ENCODE results near the gene BEST2. TPM values are rescaled to one million over a fixed set of nuclear protein-coding genes. Genes with fewer than 3 reads are reported as not detected.
A peak's percentile ranks its signal among the peaks of the same experiment; 100 is the strongest.

BEST2 gene
- total RNA-seq, 1 experiment from 2014 or later: not detected

DNA sequence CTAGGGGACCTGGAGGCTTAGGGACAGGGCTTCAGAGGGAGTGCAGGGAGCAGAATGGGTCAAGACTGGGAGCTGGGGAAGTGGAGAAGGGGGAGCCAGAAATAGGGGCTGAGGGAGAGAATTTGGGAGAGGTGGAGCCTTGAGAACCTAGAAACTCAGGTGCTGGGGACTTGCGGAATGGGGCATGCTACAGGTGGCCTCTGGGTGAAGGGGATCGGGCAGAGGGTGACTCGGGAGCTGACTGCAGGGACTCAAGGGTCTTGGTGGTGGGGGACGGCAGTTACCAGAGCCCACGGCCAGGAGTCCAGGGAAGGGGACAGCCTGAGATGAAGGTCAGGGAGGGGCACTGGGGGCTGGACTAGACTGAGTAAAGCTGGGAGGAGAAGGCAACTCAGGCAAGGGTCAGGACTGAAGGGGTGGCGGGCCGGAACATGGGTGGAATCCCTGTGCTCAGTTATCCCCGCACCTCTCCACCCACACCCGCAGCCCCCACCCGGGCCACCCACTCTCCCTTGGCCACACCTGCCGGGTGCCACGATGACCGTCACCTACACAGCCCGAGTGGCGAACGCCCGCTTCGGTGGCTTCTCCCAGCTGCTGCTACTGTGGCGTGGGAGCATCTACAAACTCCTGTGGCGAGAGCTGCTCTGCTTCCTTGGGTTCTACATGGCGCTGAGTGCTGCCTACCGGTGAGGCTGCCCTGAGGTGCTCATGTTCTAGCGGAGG, 628 bp downstream of the BEST2 start:
- Histone ChIP-seq H3K4me1 (ENCODE audit: low read length) (no peaks in the 10 kb centered on the region), H4K20me1 (ENCODE audit: insufficient read depth, low read depth, low read length) (no peaks in the 10 kb centered on the region), H3K9ac (ENCODE audit: low read length) (no peak overlapping the region), H3K36me3 (ENCODE audit: insufficient read depth, low read length) (no peaks in the 10 kb centered on the region), H3K27ac (ENCODE audit: low read length) (no peak overlapping the region), H3K79me2 (ENCODE audit: low read length) (no peaks in the 10 kb centered on the region), H3K9me3 (ENCODE audit: low read length) (no peaks in the 10 kb centered on the region), H3K9me2 (replicated peaks; ENCODE audit: insufficient read depth, low read length) (no peaks in the 10 kb centered on the region), H2AFZ (ENCODE audit: low read length) (no peak overlapping the region), H3K27me3 (ENCODE audit: low read length) (no peaks in the 10 kb centered on the region), H3K4me3 (ENCODE audit: low read length) (no peak overlapping the region), H3K4me2 (ENCODE audit: low read depth, low read length, poor library complexity, severe bottlenecking) (no peak overlapping the region)
- no peak for DNase-seq

DNA sequence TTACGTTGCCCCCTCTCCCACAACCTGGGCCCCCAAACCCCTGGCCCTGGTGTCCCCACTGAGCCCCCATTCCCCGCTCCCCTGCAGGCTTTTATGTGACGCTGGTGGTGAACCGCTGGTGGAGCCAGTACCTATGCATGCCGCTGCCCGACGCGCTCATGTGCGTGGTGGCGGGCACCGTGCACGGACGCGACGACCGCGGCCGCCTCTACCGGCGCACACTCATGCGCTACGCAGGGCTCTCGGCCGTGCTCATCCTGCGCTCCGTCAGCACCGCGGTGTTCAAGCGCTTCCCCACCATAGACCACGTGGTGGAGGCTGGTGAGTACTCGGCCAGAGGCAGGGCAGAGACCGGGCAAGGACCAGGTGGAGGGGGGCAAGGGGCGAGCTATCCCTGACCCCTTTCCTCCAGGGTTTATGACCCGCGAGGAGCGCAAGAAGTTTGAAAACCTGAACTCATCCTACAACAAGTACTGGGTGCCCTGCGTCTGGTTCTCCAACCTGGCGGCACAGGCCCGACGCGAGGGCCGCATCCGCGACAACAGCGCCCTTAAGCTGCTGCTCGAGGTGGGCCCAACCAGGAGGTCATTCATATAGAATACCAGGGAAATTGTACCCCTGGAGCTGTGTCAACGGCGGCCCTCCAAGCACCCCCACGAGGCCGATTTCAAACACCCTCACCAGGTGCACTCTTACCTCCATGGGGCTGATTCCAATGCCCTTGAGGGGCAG, 3.0 kb downstream of the BEST2 start:
- Histone ChIP-seq H4K20me1 (ENCODE audit: insufficient read depth, low read depth, low read length) (no peaks in the 10 kb centered on the region), H3K9ac (ENCODE audit: low read length) (no peak overlapping the region), H3K27ac (ENCODE audit: low read length) (no peak overlapping the region), H3K36me3 (ENCODE audit: insufficient read depth, low read length) (no peaks in the 10 kb centered on the region), H3K79me2 (ENCODE audit: low read length) (no peaks in the 10 kb centered on the region), H2AFZ (ENCODE audit: low read length) (no peak overlapping the region), H3K4me2 (ENCODE audit: low read depth, low read length, poor library complexity, severe bottlenecking) (no peak overlapping the region), H3K27me3 (ENCODE audit: low read length) (no peaks in the 10 kb centered on the region), H3K9me3 (ENCODE audit: low read length) (no peaks in the 10 kb centered on the region), H3K9me2 (replicated peaks; ENCODE audit: insufficient read depth, low read length) (no peaks in the 10 kb centered on the region), H3K4me1 (ENCODE audit: low read length) (peaks cover 4% of the 10 kb centered on the region; the same call in 1 of the 2 replicates), H3K4me3 (ENCODE audit: low read length) (no peak overlapping the region)
- DNase-seq: no peak

DNA sequence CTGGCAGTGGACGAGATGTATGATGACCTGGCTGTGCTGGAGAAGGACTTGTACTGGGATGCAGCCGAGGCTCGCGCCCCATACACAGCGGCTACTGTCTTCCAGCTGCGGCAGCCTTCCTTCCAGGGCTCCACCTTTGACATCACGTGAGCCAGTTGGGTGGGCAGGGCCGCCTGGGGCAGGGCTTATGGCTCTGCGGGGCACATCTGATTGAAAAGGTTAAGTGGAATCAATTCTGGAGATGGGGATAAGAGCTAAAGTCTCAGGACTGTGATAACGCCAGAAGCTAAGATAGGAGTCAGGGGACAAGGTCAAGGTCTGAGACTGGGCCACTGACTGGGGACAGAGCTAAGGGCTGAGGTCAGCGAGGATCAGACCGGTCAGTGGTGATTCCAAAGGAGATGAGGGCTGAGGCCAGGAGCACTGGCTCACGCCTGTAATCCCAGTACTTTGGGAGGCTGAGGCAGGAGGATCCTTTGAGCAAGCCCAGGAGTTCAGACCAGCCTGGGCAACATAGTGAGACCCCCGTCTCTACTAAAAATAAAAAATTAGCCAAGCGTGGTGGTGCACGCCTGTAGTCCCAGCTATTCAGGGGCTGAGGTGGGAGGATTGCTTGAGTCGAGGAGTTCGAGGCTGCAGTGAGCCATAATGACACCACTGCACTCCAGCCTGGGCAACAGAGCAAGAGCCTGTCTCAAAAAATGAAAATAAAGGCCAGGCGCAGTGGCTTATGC, 4.7 kb downstream of the BEST2 start:
- Histone ChIP-seq H3K9me3 (ENCODE audit: low read length) (no peaks in the 10 kb centered on the region), H2AFZ (ENCODE audit: low read length) (no peak overlapping the region), H3K4me3 (ENCODE audit: low read length) (no peak overlapping the region), H3K4me2 (ENCODE audit: low read depth, low read length, poor library complexity, severe bottlenecking) (no peak overlapping the region), H3K36me3 (ENCODE audit: insufficient read depth, low read length) (no peaks in the 10 kb centered on the region), H3K4me1 (ENCODE audit: low read length) (peaks cover 4% of the 10 kb centered on the region; the same call in 1 of the 2 replicates), H3K79me2 (ENCODE audit: low read length) (no peaks in the 10 kb centered on the region), H4K20me1 (ENCODE audit: insufficient read depth, low read depth, low read length) (no peaks in the 10 kb centered on the region), H3K27ac (ENCODE audit: low read length) (no peak overlapping the region), H3K9ac (ENCODE audit: low read length) (no peak overlapping the region), H3K9me2 (replicated peaks; ENCODE audit: insufficient read depth, low read length) (no peaks in the 10 kb centered on the region), H3K27me3 (ENCODE audit: low read length) (no peaks in the 10 kb centered on the region)
- no peak for DNase-seq

DNA sequence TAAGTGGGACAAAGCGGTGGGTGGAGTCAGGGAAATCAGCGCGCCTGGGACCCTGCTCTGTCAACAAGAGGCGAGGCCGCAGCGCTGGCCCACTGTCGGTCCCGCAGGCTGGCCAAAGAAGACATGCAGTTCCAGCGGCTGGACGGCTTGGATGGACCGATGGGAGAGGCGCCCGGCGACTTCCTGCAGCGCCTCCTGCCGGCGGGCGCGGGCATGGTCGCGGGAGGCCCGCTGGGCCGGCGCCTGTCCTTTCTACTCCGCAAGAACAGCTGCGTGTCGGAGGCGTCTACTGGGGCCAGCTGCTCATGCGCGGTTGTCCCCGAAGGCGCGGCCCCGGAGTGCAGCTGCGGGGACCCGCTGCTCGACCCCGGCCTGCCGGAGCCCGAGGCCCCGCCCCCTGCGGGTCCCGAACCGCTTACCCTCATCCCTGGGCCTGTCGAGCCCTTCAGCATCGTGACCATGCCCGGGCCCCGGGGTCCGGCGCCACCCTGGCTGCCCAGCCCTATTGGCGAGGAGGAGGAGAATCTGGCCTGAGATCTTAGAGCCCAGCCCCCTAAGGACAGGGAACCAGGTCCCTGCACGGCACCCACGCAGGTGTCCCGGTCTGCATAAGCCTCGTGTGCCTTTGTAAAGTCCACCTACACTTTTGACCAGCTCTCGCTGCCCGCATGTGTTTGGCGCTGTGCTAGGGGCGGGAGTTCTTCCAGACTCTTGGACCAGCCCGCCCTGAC, 6.1 kb downstream of the BEST2 start:
- peak overlapping the region; percentile 47; the same call in 1 of the 2 replicates for H3K4me3 ChIP-seq (ENCODE audit: low read length)
- peak overlapping the region; percentile 40 for H3K9ac ChIP-seq (ENCODE audit: low read length)

DNA sequence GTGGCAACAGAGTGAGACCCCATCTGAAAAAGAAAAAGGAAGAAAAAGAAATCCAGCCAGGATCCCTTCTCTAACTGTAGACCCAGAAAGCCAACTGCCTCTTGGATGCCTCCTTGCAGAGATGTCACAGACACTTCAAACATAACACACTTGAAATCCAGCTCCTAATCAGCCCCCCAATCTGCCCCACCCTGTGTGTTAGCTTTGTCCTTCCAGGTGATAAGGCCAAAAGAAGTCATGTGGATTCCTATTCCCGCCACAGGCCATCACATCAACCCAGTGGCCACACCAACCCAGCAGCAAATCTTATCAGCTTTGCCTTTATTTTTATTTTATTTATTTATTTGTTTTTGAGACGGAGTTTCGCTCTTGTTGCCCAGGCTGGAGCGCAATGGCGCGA, 8.1 kb downstream of the BEST2 start:
- peaks cover 4% of the 10 kb centered on the region; the same call in 1 of the 2 replicates for H3K4me1 ChIP-seq (ENCODE audit: low read length)
- no peak overlapping the region for H3K4me2 ChIP-seq (ENCODE audit: low read depth, low read length, poor library complexity, severe bottlenecking)
- H3K9me2 ChIP-seq (replicated peaks; ENCODE audit: insufficient read depth, low read length): no peaks in the 10 kb centered on the region
- DNase-seq: no peak
- no peaks in the 10 kb centered on the region for H4K20me1 ChIP-seq (ENCODE audit: insufficient read depth, low read depth, low read length)
- no peak overlapping the region for H3K9ac ChIP-seq (ENCODE audit: low read length)
- H2AFZ ChIP-seq (ENCODE audit: low read length): no peak overlapping the region
- no peak overlapping the region for H3K27ac ChIP-seq (ENCODE audit: low read length)
- no peaks in the 10 kb centered on the region for H3K27me3 ChIP-seq (ENCODE audit: low read length)
- peaks cover 5% of the 10 kb centered on the region; the same call in 1 of the 2 replicates for H3K36me3 ChIP-seq (ENCODE audit: insufficient read depth, low read length)
- no peak overlapping the region for H3K4me3 ChIP-seq (ENCODE audit: low read length)
- H3K79me2 ChIP-seq (ENCODE audit: low read length): no peaks in the 10 kb centered on the region
- no peaks in the 10 kb centered on the region for H3K9me3 ChIP-seq (ENCODE audit: low read length)

More for the DNA sequence above, 6.1 kb downstream of the BEST2 start:
- Histone ChIP-seq H4K20me1 (ENCODE audit: insufficient read depth, low read depth, low read length) (no peaks in the 10 kb centered on the region), H3K79me2 (ENCODE audit: low read length) (no peaks in the 10 kb centered on the region), H3K4me1 (ENCODE audit: low read length) (peaks cover 4% of the 10 kb centered on the region; the same call in 1 of the 2 replicates), H3K36me3 (ENCODE audit: insufficient read depth, low read length) (no peaks in the 10 kb centered on the region), H3K9me3 (ENCODE audit: low read length) (no peaks in the 10 kb centered on the region), H2AFZ (ENCODE audit: low read length) (0 out of 2 replicates have a peak overlapping the region, but pooled peaks have one; percentile 46), H3K9me2 (replicated peaks; ENCODE audit: insufficient read depth, low read length) (no peaks in the 10 kb centered on the region), H3K4me2 (ENCODE audit: low read depth, low read length, poor library complexity, severe bottlenecking) (peak overlapping the region; percentile 52), H3K27me3 (ENCODE audit: low read length) (no peaks in the 10 kb centered on the region), H3K27ac (ENCODE audit: low read length) (no peak overlapping the region)
- DNase-seq: peak; percentile 85

DNA sequence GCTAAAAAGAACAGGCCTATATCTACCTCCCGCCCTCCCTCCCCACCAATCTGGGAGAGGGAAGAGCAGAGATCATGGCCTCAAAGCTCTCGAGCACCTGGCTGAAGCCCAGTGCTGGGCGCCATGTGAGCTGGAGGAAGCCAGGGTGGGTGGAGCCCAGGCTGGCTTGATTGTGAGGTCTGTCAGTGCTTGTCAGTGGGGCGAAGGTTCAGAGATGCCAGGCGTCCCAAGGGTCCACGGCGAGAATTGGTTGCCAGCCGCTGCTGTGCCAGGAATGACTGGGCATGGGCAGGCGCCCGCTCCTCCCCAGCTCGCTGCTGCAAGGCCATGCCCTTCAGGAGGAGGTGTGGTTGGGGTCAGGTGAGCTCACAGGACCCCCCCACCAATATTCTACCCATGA, 11.5 kb downstream of the BEST2 start:
- Histone ChIP-seq H3K9me2 (replicated peaks; ENCODE audit: insufficient read depth, low read length) (no peaks in the 10 kb centered on the region), H3K4me2 (ENCODE audit: low read depth, low read length, poor library complexity, severe bottlenecking) (no peak overlapping the region), H3K9ac (ENCODE audit: low read length) (no peak overlapping the region), H2AFZ (ENCODE audit: low read length) (no peak overlapping the region), H3K27ac (ENCODE audit: low read length) (no peak overlapping the region), H3K4me3 (ENCODE audit: low read length) (no peak overlapping the region), H3K4me1 (ENCODE audit: low read length) (no peaks in the 10 kb centered on the region; the same call in 1 of the 2 replicates), H3K79me2 (ENCODE audit: low read length) (no peaks in the 10 kb centered on the region), H3K36me3 (ENCODE audit: insufficient read depth, low read length) (peaks cover 5% of the 10 kb centered on the region; the same call in 1 of the 2 replicates), H4K20me1 (ENCODE audit: insufficient read depth, low read depth, low read length) (no peaks in the 10 kb centered on the region), H3K27me3 (ENCODE audit: low read length) (no peaks in the 10 kb centered on the region), H3K9me3 (ENCODE audit: low read length) (no peaks in the 10 kb centered on the region)
- DNase-seq: no peak

DNA sequence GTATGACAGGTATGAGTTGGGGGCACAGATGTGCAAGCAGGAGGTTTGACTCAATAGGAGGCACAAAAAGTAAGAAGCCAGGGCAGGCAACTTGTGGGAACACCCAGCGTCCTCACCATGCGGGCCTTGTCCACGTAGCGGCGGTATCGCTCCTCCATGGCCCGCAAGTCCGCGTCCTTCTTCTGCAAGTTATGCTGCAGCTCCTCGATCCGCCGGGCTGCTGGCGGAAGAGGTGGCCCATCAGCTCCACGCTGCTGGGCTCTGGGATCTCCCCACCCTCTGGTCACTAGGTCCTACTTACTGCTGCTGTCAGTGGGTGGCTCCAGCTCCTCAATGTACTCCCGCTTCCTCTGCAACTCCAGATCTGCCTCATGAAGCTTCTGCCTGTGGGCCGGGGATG, 13.1 kb downstream of the BEST2 start:
- Histone ChIP-seq H3K9me2 (replicated peaks; ENCODE audit: insufficient read depth, low read length) (no peaks in the 10 kb centered on the region), H3K4me3 (ENCODE audit: low read length) (no peak overlapping the region), H3K27ac (ENCODE audit: low read length) (no peak overlapping the region), H2AFZ (ENCODE audit: low read length) (no peak overlapping the region), H3K36me3 (ENCODE audit: insufficient read depth, low read length) (peaks cover 5% of the 10 kb centered on the region; the same call in 1 of the 2 replicates), H4K20me1 (ENCODE audit: insufficient read depth, low read depth, low read length) (no peaks in the 10 kb centered on the region), H3K9me3 (ENCODE audit: low read length) (no peaks in the 10 kb centered on the region), H3K4me1 (ENCODE audit: low read length) (peaks cover 4% of the 10 kb centered on the region), H3K9ac (ENCODE audit: low read length) (no peak overlapping the region), H3K79me2 (ENCODE audit: low read length) (no peaks in the 10 kb centered on the region), H3K27me3 (ENCODE audit: low read length) (no peaks in the 10 kb centered on the region), H3K4me2 (ENCODE audit: low read depth, low read length, poor library complexity, severe bottlenecking) (no peak overlapping the region)
- no peak for DNase-seq
